22Rv1 (cell line): ENCODE results near the gene KCNAB1.

Source experiments
- CTCF ChIP-seq: fragments of 450-650 bp; IDR thresholded peaks from 2 replicates; pipeline ENCODE4 v1.5.1; 2017; ENCODE audit warnings: mild to moderate bottlenecking
- ZFX ChIP-seq: fragments of 450-650 bp; IDR thresholded peaks from 2 replicates; pipeline ENCODE4 v1.6.1; 2017; ENCODE audit warnings: antibody characterized with exemption, borderline replicate concordance

GRCh38 chr3:156552973-156553372, 432.6 kb downstream of the KCNAB1 start:
- TF ChIP-seq CTCF, result no peak
- TF ChIP-seq ZFX, result no peak
